Smooth muscle cell (in vitro differentiated cells): Measurements from ENCODE around the gene MATK. TPM values are rescaled to one million over a fixed set of nuclear protein-coding genes. Genes with fewer than 3 reads are reported as not detected.
A peak's percentile ranks its signal among the peaks of the same experiment; 100 is the strongest.
"Not testable (repeated sequence)": the region's sequence is repeated elsewhere in the genome, so short reads cannot be mapped to it uniquely, and the experiment has no call there.

ENCODE experiments used
- DNase-seq: peaks from one replicate; lab custom pipeline; 2025; ENCODE audit not compliant: unreplicated experiment; lab: John Stamatoyannopoulos, UW
- H2AFZ ChIP-seq: fragments of 200-600 bp; sonication (generic); 2 replicates; pipeline ENCODE4 v1.6.0; 2016; ENCODE audit warnings: antibody characterized with exemption, low read depth, mild to moderate bottlenecking
- H3F3A ChIP-seq: fragments of 200-600 bp; sonication (generic); 2 replicates; pipeline ENCODE4 v1.6.0; 2017; ENCODE audit warnings: antibody characterized with exemption, low read depth
- H3K27ac ChIP-seq: fragments of 200-600 bp; sonication (generic); 2 replicates; pipeline ENCODE4 v1.5.1; 2016; ENCODE audit warnings: low read depth, mild to moderate bottlenecking
- H3K27me3 ChIP-seq: fragments of 200-600 bp; sonication (generic); 2 replicates; pipeline ENCODE4 v1.6.1; 2016; ENCODE audit warnings: low read depth, mild to moderate bottlenecking
- H3K36me3 ChIP-seq: fragments of 200-600 bp; sonication (generic); 2 replicates; pipeline ENCODE4 v1.5.1; 2016; ENCODE audit warnings: low read depth
- H3K4me1 ChIP-seq: fragments of 200-600 bp; sonication (generic); 2 replicates; pipeline ENCODE4 v1.5.1; 2016; ENCODE audit warnings: low read depth
- H3K4me2 ChIP-seq: fragments of 200-600 bp; sonication (generic); 2 replicates; pipeline ENCODE4 v1.6.0; 2016; ENCODE audit warnings: mild to moderate bottlenecking
- H3K4me3 ChIP-seq: fragments of 200-600 bp; sonication (generic); 2 replicates; pipeline ENCODE4 v1.5.1; 2016; ENCODE audit warnings: mild to moderate bottlenecking
- H3K79me2 ChIP-seq: fragments of 200-600 bp; sonication (generic); 2 replicates; pipeline ENCODE4 v1.6.0; 2016; ENCODE audit warnings: low read depth, mild to moderate bottlenecking
- H3K9ac ChIP-seq: fragments of 200-600 bp; sonication (generic); 2 replicates; pipeline ENCODE4 v1.6.0; 2016; ENCODE audit warnings: low read depth
- H3K9me3 ChIP-seq: fragments of 200-600 bp; sonication (generic); replicated peaks from 2 replicates; pipeline ENCODE4 v1.5.1; 2016; ENCODE audit warnings: low read depth
- H4K20me1 ChIP-seq: fragments of 200-600 bp; sonication (generic); 2 replicates; pipeline ENCODE4 v1.6.0; 2016; ENCODE audit warnings: low read depth
- CTCF ChIP-seq: fragments of 200-600 bp; sonication (generic); IDR thresholded peaks from 2 replicates; pipeline ENCODE4 v1.5.1; 2017; ENCODE audit warnings: borderline replicate concordance, mild to moderate bottlenecking, antibody characterized with exemption; ENCODE audit not compliant: insufficient read depth, poor library complexity, severe bottlenecking
- WGBS: methylation state at CpG from one replicate; pipeline ENCODE4 v1.1.7; 2016; ENCODE audit warnings: low lambda C conversion rate; 5-methylcytosine and 5-hydroxymethylcytosine counted together
- polyA plus RNA-seq: library from polyadenylated mRNA; unstranded; fragments of >200 nt; fragmentation: Nextera tagmentation; extraction: Ambion mirVana; gene quantifications from 2 replicates; pipeline ENCODE4 v1.2.1, GENCODE V29; 2016
- total RNA-seq: library from RNA; depleted of rRNA; stranded (reverse); fragments of >200 nt; gene quantifications from 2 replicates; pipeline ENCODE4 v1.2.3, GENCODE V29; 2014

Gene MATK
- total and polyA plus RNA-seq, 2 experiments from 2014 or later: not detected

DNA sequence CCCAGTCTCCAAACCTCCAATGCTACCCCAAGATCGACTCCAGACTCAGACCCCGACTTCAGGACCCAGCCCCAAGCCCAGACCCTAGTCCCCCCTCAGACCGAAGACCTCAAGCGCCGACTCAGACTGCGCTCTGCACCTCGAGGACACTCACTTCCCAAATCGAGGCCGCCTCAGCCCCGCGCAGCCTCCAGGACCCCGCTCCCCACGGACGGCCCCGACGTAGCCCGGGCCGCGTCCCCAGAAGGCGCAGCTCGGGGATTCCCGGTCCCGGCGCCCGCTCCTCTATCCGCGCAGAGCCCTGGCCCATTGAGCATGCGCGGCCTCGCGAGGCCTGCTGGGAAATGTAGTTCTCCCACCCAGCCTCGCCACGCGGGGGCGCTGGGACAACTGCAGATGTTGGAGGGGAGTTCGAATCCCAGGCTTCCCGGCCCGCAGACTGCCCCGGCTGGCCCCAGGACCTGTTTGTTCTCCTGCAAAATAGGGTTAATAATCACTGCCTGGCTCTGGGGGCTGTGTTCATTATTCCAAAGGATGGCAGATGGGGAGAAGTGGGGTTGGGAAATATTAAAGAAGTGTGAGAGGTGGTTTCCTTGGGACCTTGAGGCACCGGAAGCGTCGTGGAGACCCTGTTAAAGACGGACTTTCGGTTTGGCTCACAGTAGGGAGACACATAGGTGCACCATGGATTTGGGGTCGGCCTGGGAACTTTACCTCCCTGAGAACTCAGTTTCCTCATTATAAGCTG, 24.6 kb downstream of the MATK start, which contains the start of gene APBA3:
Gene APBA3, minus strand, starts transcription at position 311 of the 748 bp plus-strand sequence. CDS start 1,428 bp downstream, outside the sequence.
- Histone ChIP-seq H3K9me3 (no peaks in the 10 kb centered on the region), H2AFZ (peak within 1 kb of the TSS; percentile 92), H3K27me3 (no peaks in the 10 kb centered on the region), H3F3A (peaks cover 6% of the 10 kb centered on the region), H3K36me3 (no peaks in the 10 kb centered on the region), H3K4me2 (peak within 1 kb of the TSS; percentile 82), H3K9ac (peak within 1 kb of the TSS; percentile 96), H3K79me2 (peaks cover 28% of the 10 kb centered on the region), H3K27ac (peak within 1 kb of the TSS; percentile 93), H4K20me1 (no peaks in the 10 kb centered on the region), H3K4me3 (peak within 1 kb of the TSS; percentile 91), H3K4me1 (peaks cover 3% of the 10 kb centered on the region)
- peak; percentile 50 for TF ChIP-seq CTCF
- WGBS: 8% methylated on average over 40 of the region's 45 CpGs
- DNase-seq: peak; percentile 86

DNA sequence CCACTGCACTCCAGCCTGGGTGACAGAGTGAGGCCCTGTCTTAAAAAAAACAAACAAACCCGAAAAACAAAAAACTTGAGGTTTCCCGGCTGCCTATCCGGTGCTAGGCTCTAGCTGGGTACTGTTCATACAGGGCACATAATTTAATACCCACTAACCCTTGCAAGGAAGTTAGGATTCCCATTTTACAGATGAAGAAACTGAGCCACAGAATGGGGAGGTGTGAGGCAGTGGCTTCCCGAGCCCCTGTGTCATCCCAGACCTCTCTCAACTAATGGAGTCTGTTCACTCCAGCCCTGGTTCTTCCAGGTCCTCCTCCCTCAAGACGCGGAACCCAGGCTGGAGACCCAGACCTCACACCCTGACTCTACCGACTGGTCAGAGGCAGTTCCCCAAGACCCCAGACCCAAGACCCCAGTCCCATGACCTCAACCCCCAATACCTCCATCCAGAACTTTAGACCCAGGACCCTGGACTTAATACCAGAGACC, 25.3 kb downstream of the MATK start:
- peak overlapping the region; percentile 75 for H3K27ac ChIP-seq
- DNase-seq: no peak
- no peaks in the 10 kb centered on the region for H3K27me3 ChIP-seq
- no peaks in the 10 kb centered on the region for H4K20me1 ChIP-seq
- H3K9me3 ChIP-seq: no peaks in the 10 kb centered on the region
- 50% methylated on average over 7 of the region's 7 CpGs for WGBS
- H3K4me2 ChIP-seq: peak overlapping the region; percentile 82
- H2AFZ ChIP-seq: peak overlapping the region; percentile 92
- H3K4me1 ChIP-seq: peaks cover 3% of the 10 kb centered on the region
- H3K9ac ChIP-seq: peak overlapping the region; percentile 96
- H3K4me3 ChIP-seq: peak overlapping the region; percentile 91
- TF ChIP-seq CTCF: no peak
- no peaks in the 10 kb centered on the region for H3K36me3 ChIP-seq
- peaks cover 6% of the 10 kb centered on the region for H3F3A ChIP-seq
- peaks cover 28% of the 10 kb centered on the region for H3K79me2 ChIP-seq

DNA sequence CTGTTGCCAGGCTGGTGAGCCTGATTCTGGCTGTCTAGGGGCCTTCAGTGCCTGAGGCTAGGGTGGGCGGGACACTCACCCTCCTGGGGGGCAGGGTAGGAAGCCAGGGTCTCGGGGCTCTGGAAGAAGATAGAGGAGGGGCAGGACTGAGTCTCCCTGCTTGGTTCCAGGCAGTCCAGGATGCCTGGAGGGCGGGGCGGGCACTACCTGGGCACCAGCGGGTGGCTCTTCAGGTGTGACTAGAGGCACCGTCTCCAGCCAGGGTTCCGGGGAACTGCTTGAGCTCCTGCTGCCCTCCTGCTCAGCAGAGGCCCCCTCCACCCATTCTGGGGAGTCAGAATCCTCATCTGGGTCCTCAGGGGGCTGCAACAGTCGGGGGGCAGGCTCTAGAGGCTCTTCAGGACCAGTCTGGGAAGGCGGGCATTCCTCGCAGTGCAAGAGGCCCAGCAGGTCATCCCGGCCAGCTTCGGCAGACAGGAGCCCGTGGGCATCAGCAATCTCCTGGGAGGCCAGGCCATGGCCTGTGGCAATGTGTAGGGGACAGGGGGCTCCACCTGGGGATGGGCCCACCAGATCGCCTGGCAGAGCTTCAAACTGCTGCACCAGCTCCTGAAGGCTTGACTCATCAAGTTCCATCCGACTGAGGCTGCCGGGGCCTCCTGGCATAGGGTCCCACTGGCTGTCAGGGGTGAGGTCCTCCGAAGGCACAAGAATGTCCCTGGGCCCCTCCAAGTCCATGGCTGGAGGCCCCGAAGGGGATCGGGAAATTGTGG, 26.5 kb downstream of the MATK start:
- Histone ChIP-seq H4K20me1 (no peaks in the 10 kb centered on the region), H2AFZ (no peak overlapping the region), H3K4me1 (peaks cover 3% of the 10 kb centered on the region), H3K4me3 (no peak overlapping the region), H3K4me2 (peak overlapping the region; percentile 82), H3K36me3 (no peaks in the 10 kb centered on the region), H3K79me2 (peaks cover 28% of the 10 kb centered on the region), H3K27ac (no peak overlapping the region), H3K9ac (no peak overlapping the region), H3K27me3 (no peaks in the 10 kb centered on the region), H3F3A (peaks cover 6% of the 10 kb centered on the region), H3K9me3 (no peaks in the 10 kb centered on the region)
- no peak for DNase-seq
- WGBS: 88% methylated on average over 19 of the region's 19 CpGs
- TF ChIP-seq CTCF: no peak

GRCh38 chr19:3758297-3758696, 27.9 kb downstream of the MATK start:
- H3K4me2 ChIP-seq, H3F3A ChIP-seq, H3K36me3 ChIP-seq, H4K20me1 ChIP-seq, H3K27ac ChIP-seq, DNase-seq, H3K4me1 ChIP-seq, H3K9me3 ChIP-seq, H3K27me3 ChIP-seq, H2AFZ ChIP-seq, H3K9ac ChIP-seq, H3K4me3 ChIP-seq: not testable (repeated sequence)
- peaks cover 25% of the 10 kb centered on the region for H3K79me2 ChIP-seq
- 98% methylated on average over 13 of the region's 13 CpGs for WGBS

DNA sequence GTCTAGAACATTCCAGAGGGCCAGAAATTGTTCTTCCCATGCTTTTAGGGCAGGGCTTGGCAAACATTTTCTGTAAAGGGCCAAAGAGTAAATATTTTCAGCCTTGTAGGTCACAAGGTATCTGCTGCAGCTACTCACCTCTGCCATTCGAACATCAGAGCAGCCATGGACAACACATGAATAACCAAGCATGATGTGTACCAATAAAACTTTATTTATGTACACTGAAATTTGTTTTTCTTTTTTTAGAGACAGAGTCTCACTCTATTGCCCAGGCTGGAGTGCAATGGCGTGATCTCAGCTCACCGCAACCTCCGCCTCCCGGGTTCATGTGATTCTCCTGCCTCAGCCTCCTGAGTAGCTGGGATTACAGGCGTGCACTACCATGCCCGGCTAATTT, 28.5 kb downstream of the MATK start:
- not testable (repeated sequence) for H4K20me1 ChIP-seq

More for the DNA sequence above, 28.5 kb downstream of the MATK start:
- H3K36me3 ChIP-seq, H3K27me3 ChIP-seq, H3K9me3 ChIP-seq, H3K4me1 ChIP-seq, H3K27ac ChIP-seq, H3K4me3 ChIP-seq, H3F3A ChIP-seq, H3K9ac ChIP-seq, DNase-seq, H3K4me2 ChIP-seq, H2AFZ ChIP-seq: not testable (repeated sequence)
- WGBS: 99% methylated on average over 7 of the region's 7 CpGs
- H3K79me2 ChIP-seq: peaks cover 22% of the 10 kb centered on the region
